H9 (cell line): ENCODE measurements around the gene HAGHL. TPM values are rescaled to one million over a fixed set of nuclear protein-coding genes. Genes with fewer than 3 reads are reported as not detected.

Experiments
- DNase-seq: peaks from one replicate; pipeline ENCODE4 v3.0.0-alpha.2; 2017
- H2AFZ ChIP-seq: one replicate; pipeline ENCODE4 v1.6.1; 2013; ENCODE audit warnings: mild to moderate bottlenecking, low read length, control low read depth, moderate library complexity
- H2AK5ac ChIP-seq: 2 replicates; pipeline ENCODE4 v1.6.1; 2013; ENCODE audit warnings: low read length, control low read depth, mixed read lengths; ENCODE audit not compliant: insufficient read length
- H2BK120ac ChIP-seq: one replicate; pipeline ENCODE4 v1.6.1; 2013; ENCODE audit warnings: low read depth, mild to moderate bottlenecking, low read length, control low read depth, inconsistent platforms; ENCODE audit not compliant: poor library complexity, severe bottlenecking
- H2BK12ac ChIP-seq: 2 replicates; pipeline ENCODE4 v1.6.1; 2013; ENCODE audit warnings: low read length, control low read depth, mixed read lengths, low read depth; ENCODE audit not compliant: insufficient read length
- H2BK15ac ChIP-seq: 2 replicates; pipeline ENCODE4 v1.6.1; 2013; ENCODE audit warnings: low read depth, low read length, control low read depth
- H2BK20ac ChIP-seq: one replicate; pipeline ENCODE4 v1.6.1; 2013; ENCODE audit warnings: low read depth, mild to moderate bottlenecking, low read length, control low read depth, inconsistent platforms; ENCODE audit not compliant: poor library complexity, severe bottlenecking
- H2BK5ac ChIP-seq: 2 replicates; pipeline ENCODE4 v1.6.1; 2013; ENCODE audit warnings: low read length, control low read depth, mixed read lengths; ENCODE audit not compliant: insufficient read length
- H3K14ac ChIP-seq: 2 replicates; pipeline ENCODE4 v1.6.1; 2013; ENCODE audit warnings: low read length, control low read depth; ENCODE audit not compliant: insufficient read depth
- H3K18ac ChIP-seq: 2 replicates; pipeline ENCODE4 v1.6.1; 2013; ENCODE audit warnings: low read depth, mild to moderate bottlenecking, mixed read lengths, low read length, control low read depth; ENCODE audit not compliant: insufficient read length
- H3K23ac ChIP-seq: 2 replicates; pipeline ENCODE4 v1.6.1; 2013; ENCODE audit warnings: low read length, control low read depth, mixed read lengths, low read depth; ENCODE audit not compliant: insufficient read length
- H3K23me2 ChIP-seq: 2 replicates; pipeline ENCODE4 v1.6.1; 2013; ENCODE audit warnings: low read depth, mild to moderate bottlenecking, mixed read lengths, low read length, control low read depth; ENCODE audit not compliant: insufficient read length, poor library complexity, severe bottlenecking
- H3K27ac ChIP-seq: 2 replicates; pipeline ENCODE4 v1.5.1; 2013; ENCODE audit warnings: low read length, control low read depth, mixed read lengths, low read depth; ENCODE audit not compliant: insufficient read length
- H3K27me3 ChIP-seq: 2 replicates; pipeline ENCODE4 v1.6.1; 2013; ENCODE audit warnings: low read length, control low read depth, inconsistent platforms; ENCODE audit not compliant: insufficient read depth
- H3K4ac ChIP-seq: 2 replicates; pipeline ENCODE4 v1.6.1; 2013; ENCODE audit warnings: low read depth, mild to moderate bottlenecking, control low read depth, inconsistent platforms, low read length, moderate library complexity
- H3K4me1 ChIP-seq: 2 replicates; pipeline ENCODE4 v1.6.1; 2013; ENCODE audit warnings: low read length, control low read depth, inconsistent platforms; ENCODE audit not compliant: insufficient read depth
- H3K4me2 ChIP-seq: 2 replicates; pipeline ENCODE4 v1.6.1; 2013; ENCODE audit warnings: low read length, control low read depth, mixed read lengths; ENCODE audit not compliant: insufficient read length, insufficient read depth
- H3K56ac ChIP-seq: 2 replicates; pipeline ENCODE4 v1.6.1; 2013; ENCODE audit warnings: low read depth, mild to moderate bottlenecking, mixed read lengths, low read length, control low read depth; ENCODE audit not compliant: insufficient read length
- H3K79me1 ChIP-seq: 2 replicates; pipeline ENCODE4 v1.6.1; 2013; ENCODE audit warnings: low read depth, mild to moderate bottlenecking, moderate library complexity, low read length, control low read depth, inconsistent platforms; ENCODE audit not compliant: insufficient read depth, poor library complexity, severe bottlenecking
- H3K79me2 ChIP-seq: 2 replicates; pipeline ENCODE4 v1.6.1; 2013; ENCODE audit warnings: low read length, control low read depth, inconsistent platforms; ENCODE audit not compliant: insufficient read depth
- H3K9ac ChIP-seq: 2 replicates; pipeline ENCODE4 v1.6.1; 2013; ENCODE audit warnings: low read length, control low read depth, mixed read lengths; ENCODE audit not compliant: insufficient read length; ENCODE audit errors: extremely low read depth
- H3K9me3 ChIP-seq: one replicate; pipeline ENCODE4 v1.6.1; 2013; ENCODE audit warnings: low read depth, low read length, inconsistent platforms; ENCODE audit not compliant: control insufficient read depth
- H3T11ph ChIP-seq: one replicate; pipeline ENCODE4 v1.6.1; 2013; ENCODE audit warnings: mild to moderate bottlenecking, low read length, control low read depth, inconsistent platforms
- H4K20me1 ChIP-seq: one replicate; pipeline ENCODE4 v1.6.1; 2013; ENCODE audit not compliant: control insufficient read depth, insufficient read length, insufficient read depth
- H4K5ac ChIP-seq: 2 replicates; pipeline ENCODE4 v1.6.1; 2013; ENCODE audit warnings: low read depth, mild to moderate bottlenecking, mixed read lengths, low read length, control low read depth; ENCODE audit not compliant: insufficient read length
- H4K8ac ChIP-seq: replicated peaks from 2 replicates; pipeline ENCODE4 v1.6.1; 2013; ENCODE audit warnings: low read length, control low read depth, mixed read lengths, low read depth; ENCODE audit not compliant: insufficient read length
- H4K91ac ChIP-seq: 2 replicates; pipeline ENCODE4 v1.6.1; 2013; ENCODE audit warnings: low read depth, mild to moderate bottlenecking, moderate library complexity, mixed read lengths, low read length, control low read depth; ENCODE audit not compliant: insufficient read length
- H3K27ac Mint-ChIP-seq, 3 experiments: 2 replicates in 2 of 3; 3 replicates in 1 of 3; pipeline ENCODE4 v1.8.0; 2020 to 2021; ENCODE audit warnings: mixed read lengths in 3 of 3, mild to moderate bottlenecking in 1 of 3, moderate library complexity in 1 of 3
- H3K27me3 Mint-ChIP-seq: 2 replicates; pipeline ENCODE4 v1.8.0; 2021; ENCODE audit warnings: low read depth, mild to moderate bottlenecking, moderate library complexity, mixed read lengths
- H3K36me3 Mint-ChIP-seq, 3 experiments: 2 replicates in 2 of 3; 3 replicates in 1 of 3; pipeline ENCODE4 v1.8.0; 2020 to 2021; ENCODE audit warnings: low read depth in 3 of 3, mixed read lengths in 3 of 3; ENCODE audit not compliant: insufficient read depth in 1 of 3
- H3K4me1 Mint-ChIP-seq, 2 experiments: 2 replicates each; pipeline ENCODE4 v1.8.0; 2020; ENCODE audit warnings: mixed read lengths in 2 of 2
- H3K4me3 Mint-ChIP-seq, 2 experiments: 2 replicates in 1 of 2; 3 replicates in 1 of 2; pipeline ENCODE4 v1.8.0; 2020 to 2021; ENCODE audit warnings: mild to moderate bottlenecking in 2 of 2, mixed read lengths in 2 of 2, moderate library complexity in 1 of 2
- H3K9me3 Mint-ChIP-seq, 2 experiments: 2 replicates in 1 of 2; 3 replicates in 1 of 2; pipeline ENCODE4 v1.8.0; 2020; ENCODE audit warnings: mild to moderate bottlenecking in 2 of 2, mixed read lengths in 2 of 2, moderate library complexity in 1 of 2
- WGBS: extraction: QIAGEN DNeasy Blood & Tissue Kit; methylation state at CpG from one replicate; pipeline ENCODE4 v1.1.7; 2013; ENCODE audit warnings: missing lambda C conversion rate, low lambda C conversion rate, mixed read lengths; ENCODE audit not compliant: insufficient read length; ENCODE audit errors: extremely low coverage; 5-methylcytosine and 5-hydroxymethylcytosine counted together
- microRNA-seq: library from miRNA; unstranded; fragments of <30 nt; microRNA quantifications from one replicate; pipeline ENCODE4, GENCODE V29; 2020; ENCODE audit warnings: borderline microRNAs expressed
- total RNA-seq: library from RNA; stranded (reverse); gene quantifications from 2 replicates; pipeline ENCODE4 v1.2.1, GENCODE V29; 2021
- TF ChIP-seq, protein P1 (sequence below): fragments of 200-600 bp; sonication (generic); conservative IDR thresholded peaks from 3 replicates; pipeline ENCODE4 v1.8.0; 2021; ENCODE audit warnings: antibody characterized with exemption, mild to moderate bottlenecking

The HAGHL gene
- total RNA-seq, 1 experiment from 2014 or later, result 25.2 TPM

DNA sequence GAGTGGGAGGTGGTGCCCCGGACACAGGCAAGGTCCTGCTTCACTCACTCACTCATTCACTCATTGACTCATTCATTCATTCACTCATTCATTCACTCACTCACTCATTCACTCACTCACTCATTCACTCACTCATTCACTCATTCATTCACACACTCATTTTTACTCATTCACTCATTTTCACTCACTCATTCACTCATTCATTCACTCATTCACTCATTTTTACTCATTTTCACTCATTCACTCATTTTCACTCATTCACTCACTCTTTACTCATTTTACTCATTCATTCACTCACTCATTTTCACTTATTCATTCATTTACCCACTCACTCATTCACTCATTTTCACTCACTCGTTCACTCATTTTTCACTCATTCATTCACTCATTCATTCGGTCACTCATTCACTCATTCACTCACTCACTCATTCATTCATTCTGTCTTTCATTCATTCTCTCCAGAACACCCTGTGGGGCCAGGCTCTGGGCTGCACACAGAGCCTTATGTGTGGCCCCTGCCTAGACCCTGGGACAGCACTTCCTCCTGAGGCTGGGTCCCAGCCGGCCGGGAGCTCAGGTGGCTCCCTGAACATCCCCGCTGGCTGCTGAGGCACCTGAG lies 52.1 kb downstream of the HAGHL start:
- WGBS, result 100% methylated on average over 2 of the region's 6 CpGs
- no peak overlapping the region for H4K8ac ChIP-seq
- H2BK12ac ChIP-seq, result no peak overlapping the region
- H3K9me3 ChIP-seq, result no peaks in the 10 kb centered on the region
- TF ChIP-seq, protein P1, sequence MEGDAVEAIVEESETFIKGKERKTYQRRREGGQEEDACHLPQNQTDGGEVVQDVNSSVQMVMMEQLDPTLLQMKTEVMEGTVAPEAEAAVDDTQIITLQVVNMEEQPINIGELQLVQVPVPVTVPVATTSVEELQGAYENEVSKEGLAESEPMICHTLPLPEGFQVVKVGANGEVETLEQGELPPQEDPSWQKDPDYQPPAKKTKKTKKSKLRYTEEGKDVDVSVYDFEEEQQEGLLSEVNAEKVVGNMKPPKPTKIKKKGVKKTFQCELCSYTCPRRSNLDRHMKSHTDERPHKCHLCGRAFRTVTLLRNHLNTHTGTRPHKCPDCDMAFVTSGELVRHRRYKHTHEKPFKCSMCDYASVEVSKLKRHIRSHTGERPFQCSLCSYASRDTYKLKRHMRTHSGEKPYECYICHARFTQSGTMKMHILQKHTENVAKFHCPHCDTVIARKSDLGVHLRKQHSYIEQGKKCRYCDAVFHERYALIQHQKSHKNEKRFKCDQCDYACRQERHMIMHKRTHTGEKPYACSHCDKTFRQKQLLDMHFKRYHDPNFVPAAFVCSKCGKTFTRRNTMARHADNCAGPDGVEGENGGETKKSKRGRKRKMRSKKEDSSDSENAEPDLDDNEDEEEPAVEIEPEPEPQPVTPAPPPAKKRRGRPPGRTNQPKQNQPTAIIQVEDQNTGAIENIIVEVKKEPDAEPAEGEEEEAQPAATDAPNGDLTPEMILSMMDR, result no peak
- Mint-ChIP-seq H3K4me1 (no peaks in the 10 kb centered on the region), H3K9me3 (no peaks in the 10 kb centered on the region), H3K27ac (no peak overlapping the region), H3K27me3 (peaks cover 31% of the 10 kb centered on the region), H3K36me3 (no peaks in the 10 kb centered on the region), H3K4me3 (no peak overlapping the region)
- no peak overlapping the region for H4K5ac ChIP-seq
- no peak for DNase-seq
- H4K20me1 ChIP-seq, result peaks cover 3% of the 10 kb centered on the region
- H3K23me2 ChIP-seq, result no peaks in the 10 kb centered on the region
- H2BK20ac ChIP-seq, result no peak overlapping the region
- H3K4me2 ChIP-seq, result no peak overlapping the region
- H3K4me1 ChIP-seq, result no peaks in the 10 kb centered on the region
- no peak overlapping the region for H3K18ac ChIP-seq
- no peaks in the 10 kb centered on the region for H3K79me2 ChIP-seq
- no peak overlapping the region for H3T11ph ChIP-seq
- H3K56ac ChIP-seq, result no peak overlapping the region
- H3K27ac ChIP-seq, result no peak overlapping the region
- H3K4ac ChIP-seq, result no peak overlapping the region
- H3K14ac ChIP-seq, result no peak overlapping the region
- H2BK15ac ChIP-seq, result no peak overlapping the region
- H3K23ac ChIP-seq, result no peak overlapping the region
- H2AFZ ChIP-seq, result no peak overlapping the region
- H2BK120ac ChIP-seq, result no peak overlapping the region
- H2AK5ac ChIP-seq, result no peak overlapping the region
- H3K79me1 ChIP-seq, result no peaks in the 10 kb centered on the region
- H4K91ac ChIP-seq, result no peak overlapping the region
- no peak overlapping the region for H2BK5ac ChIP-seq
- H3K27me3 ChIP-seq, result no peaks in the 10 kb centered on the region; the same call in 1 of the 2 replicates
- H3K9ac ChIP-seq, result no peak overlapping the region

Small RNA genes lying within 50 kb of the gene (microRNA-seq; reads per million reads assigned to microRNA genes)
- not detected for gene MIR662

Other genes starting within 250 kb of the HAGHL start
- 71.2 and 76.4 TPM in 2 replicates for gene CAPN15, start 199.4 kb upstream of the HAGHL start, total RNA-seq
- 0.33 and 0.50 TPM in 2 replicates for gene PRR35, start 166.7 kb upstream of the HAGHL start, total RNA-seq
- 0.26 and 0.42 TPM in 2 replicates for gene NHLRC4, start 160.1 kb upstream of the HAGHL start, total RNA-seq
- gene PIGQ, start 157.1 kb upstream of the HAGHL start, total RNA-seq, result 58.0 and 65.5 TPM in 2 replicates
- gene RAB40C, start 137.0 kb upstream of the HAGHL start, total RNA-seq, result 19.1 and 20.4 TPM in 2 replicates
- 8.3 and 8.7 TPM in 2 replicates for gene WFIKKN1, start 96.1 kb upstream of the HAGHL start, total RNA-seq
- gene METTL26, start 90.8 kb upstream of the HAGHL start, total RNA-seq, result 108 and 109 TPM in 2 replicates
- gene MCRIP2, start 85.3 kb upstream of the HAGHL start, total RNA-seq, result 50.5 and 52.5 TPM in 2 replicates
- gene WDR90, start 77.7 kb upstream of the HAGHL start, total RNA-seq, result 61.8 and 68.2 TPM in 2 replicates
- 206 and 210 TPM in 2 replicates for gene RHOT2, start 59.0 kb upstream of the HAGHL start, total RNA-seq
- gene RHBDL1, start 51.4 kb upstream of the HAGHL start, total RNA-seq, result 7.6 and 8.8 TPM in 2 replicates
- gene STUB1, start 46.7 kb upstream of the HAGHL start, total RNA-seq, result 95.6 and 102 TPM in 2 replicates
- gene JMJD8, start 42.8 kb upstream of the HAGHL start, total RNA-seq, result 50.1 and 52.7 TPM in 2 replicates
- gene WDR24, start 36.7 kb upstream of the HAGHL start, total RNA-seq, result 18.3 and 19.5 TPM in 2 replicates
- gene FBXL16, start 21.3 kb upstream of the HAGHL start, total RNA-seq, result 9.6 and 10.7 TPM in 2 replicates
- gene METRN, start 12.0 kb upstream of the HAGHL start, total RNA-seq, result 26.2 and 28.9 TPM in 2 replicates
- 31.5 and 34.8 TPM in 2 replicates for gene ANTKMT, start 6.0 kb upstream of the HAGHL start, total RNA-seq
- 12.1 TPM in 2 replicates for gene CCDC78, start 663 bp upstream of the HAGHL start, total RNA-seq
- 21.9 and 26.4 TPM in 2 replicates for gene CIAO3, start 13.9 kb downstream of the HAGHL start, total RNA-seq
- gene MSLN, start 33.6 kb downstream of the HAGHL start, total RNA-seq, result 0.22 and 0.31 TPM in 2 replicates
- gene RPUSD1, start 61.3 kb downstream of the HAGHL start, total RNA-seq, result 48.6 and 52.2 TPM in 2 replicates
- gene CHTF18, start 61.5 kb downstream of the HAGHL start, total RNA-seq, result 120 and 127 TPM in 2 replicates
- not detected in 2 replicates for gene GNG13, start 73.6 kb downstream of the HAGHL start, total RNA-seq
- 7.1 and 7.8 TPM in 2 replicates for gene LMF1, start 243.9 kb downstream of the HAGHL start, total RNA-seq